HG03565 (cell line): ENCODE data around the gene EIF6.
"Not testable (repeated sequence)": the region's sequence is repeated elsewhere in the genome, so short reads cannot be mapped to it uniquely, and the experiment has no call there.

Experiments used
- ATAC-seq: cut with Tn5 transposase; IDR thresholded peaks from one replicate; pipeline ENCODE4 v1.9.1; 2021; ENCODE audit warnings: mild to moderate bottlenecking, moderate library complexity; ENCODE audit not compliant: unreplicated experiment

The EIF6 gene

DNA sequence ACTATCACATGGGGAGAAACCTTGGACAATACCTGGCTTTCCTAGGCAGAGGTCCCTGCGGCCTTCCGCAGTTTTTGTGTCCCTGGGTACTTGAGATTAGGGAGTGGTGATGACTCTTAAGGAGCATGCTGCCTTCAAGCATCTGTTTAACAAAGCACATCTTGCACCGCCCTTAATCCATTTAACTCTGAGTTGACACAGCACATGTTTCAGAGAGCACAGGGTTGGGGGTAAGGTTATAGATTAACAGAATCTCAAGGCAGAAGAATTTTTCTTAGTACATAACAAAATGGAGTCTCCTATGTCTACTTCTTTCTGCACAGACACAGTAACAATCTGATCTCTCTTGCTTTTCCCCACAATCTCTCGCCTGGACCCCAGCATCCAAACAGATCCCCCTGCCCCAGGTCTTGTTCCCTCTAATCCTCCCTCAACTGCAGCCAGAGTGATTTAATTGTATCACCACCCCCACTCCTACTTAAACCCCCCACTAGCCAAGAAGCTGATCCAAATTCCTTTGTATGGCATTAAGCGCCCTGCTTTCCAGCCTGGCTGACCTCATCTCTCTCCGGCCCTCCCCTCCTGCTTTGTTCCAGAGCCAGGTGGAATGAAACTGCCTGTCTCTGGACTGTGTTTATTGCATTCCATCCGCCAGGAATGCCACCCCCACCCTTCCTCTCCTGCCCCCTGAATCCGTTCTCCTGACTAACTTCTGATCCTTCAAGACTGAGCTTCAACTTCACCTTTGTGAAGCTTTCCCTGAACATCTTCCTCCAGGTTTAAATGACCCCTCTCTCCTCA, 21.6 kb downstream of the EIF6 start:
- ATAC-seq, result not testable (repeated sequence)

DNA sequence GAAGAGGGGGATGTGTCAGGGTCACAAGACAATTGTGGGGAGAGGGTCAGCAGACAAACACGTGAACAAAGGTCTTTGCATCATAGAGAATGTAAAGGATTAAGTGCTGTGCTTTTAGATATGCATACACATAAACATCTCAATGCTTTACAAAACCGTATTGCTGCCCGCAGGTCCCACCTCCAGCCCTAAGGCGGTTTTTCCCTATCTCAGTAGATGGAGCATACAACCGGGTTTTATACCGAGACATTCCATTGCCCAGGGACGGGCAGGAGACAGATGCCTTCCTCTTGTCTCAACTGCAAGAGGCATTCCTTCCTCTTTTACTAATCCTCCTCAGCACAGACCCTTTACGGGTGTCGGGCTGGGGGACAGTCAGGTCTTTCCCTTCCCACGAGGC, 22.3 kb downstream of the EIF6 start:
- ATAC-seq, result not testable (repeated sequence)

DNA sequence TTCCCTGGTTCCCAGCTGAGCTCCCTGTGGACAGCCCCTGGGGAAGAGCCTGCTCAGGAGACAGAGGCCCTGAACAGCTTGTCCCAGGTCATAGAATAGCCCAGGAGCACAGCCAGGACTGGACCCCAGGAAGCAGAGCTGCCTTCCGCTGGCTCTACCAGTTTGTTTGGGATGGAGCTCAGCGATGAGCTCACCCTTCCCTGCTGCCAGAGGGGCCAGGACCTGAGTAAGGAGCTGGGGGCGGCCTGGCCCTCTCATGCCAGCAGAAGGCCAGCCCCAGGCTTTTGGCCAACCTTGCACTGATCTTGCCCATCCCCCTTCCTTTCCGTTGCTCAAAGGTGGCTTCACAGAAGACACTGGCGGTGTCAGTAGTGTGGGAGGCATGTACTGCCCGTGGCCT, 24.1 kb downstream of the EIF6 start:
- no peak for ATAC-seq

DNA sequence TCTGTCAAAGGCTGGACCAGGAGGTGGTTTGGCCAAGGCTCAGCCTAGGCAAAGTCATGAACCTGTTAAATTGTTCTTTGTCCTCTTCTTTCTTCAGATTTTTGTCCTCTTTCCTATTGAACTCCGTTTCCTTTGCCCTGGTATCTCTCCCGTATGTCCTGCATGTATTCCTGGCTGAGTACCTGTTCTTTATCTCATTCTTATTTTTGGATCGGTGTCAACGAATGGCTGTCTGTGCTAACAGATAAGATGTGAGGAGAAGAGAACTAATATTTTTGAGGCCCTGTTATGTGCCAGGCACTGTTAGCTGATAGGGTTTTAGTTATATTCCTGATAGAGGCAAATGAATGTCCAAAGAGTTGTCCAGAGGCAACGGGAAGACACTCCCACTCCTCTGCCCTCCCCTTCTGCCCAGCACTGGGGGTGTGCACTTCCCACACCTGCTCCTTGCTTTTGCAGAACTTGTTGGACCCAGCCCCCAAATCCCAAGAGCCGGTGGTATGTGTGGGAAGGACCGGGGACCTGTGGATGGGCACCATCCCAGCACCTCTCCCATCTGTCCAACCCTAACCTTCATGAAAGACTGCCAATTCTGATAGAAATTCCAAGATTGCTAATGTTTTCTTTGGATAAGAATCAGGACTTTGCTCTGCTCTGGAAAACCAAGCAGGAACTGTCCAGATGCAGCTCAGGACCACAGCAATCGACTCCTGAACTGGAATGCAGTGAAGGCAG, 27.2 kb downstream of the EIF6 start:
- ATAC-seq, result no peak

DNA sequence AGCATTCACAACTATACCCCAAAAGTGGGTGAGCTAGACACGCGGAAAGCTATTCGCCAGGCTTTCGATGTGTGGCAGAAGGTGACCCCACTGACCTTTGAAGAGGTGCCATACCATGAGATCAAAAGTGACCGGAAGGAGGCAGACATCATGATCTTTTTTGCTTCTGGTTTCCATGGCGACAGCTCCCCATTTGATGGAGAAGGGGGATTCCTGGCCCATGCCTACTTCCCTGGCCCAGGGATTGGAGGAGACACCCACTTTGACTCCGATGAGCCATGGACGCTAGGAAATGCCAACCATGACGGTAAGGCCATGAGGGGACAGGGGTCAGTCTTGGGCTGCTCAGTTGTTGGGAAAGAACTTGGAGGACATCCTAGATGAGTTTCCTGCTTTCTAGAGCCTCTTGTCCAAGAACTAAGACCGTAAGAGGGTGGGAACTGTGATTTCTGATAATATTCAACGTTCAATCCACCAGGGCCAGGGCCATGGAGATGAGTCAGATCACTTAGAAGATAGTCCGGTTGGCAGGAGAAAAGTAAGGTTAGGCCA, 30.0 kb downstream of the EIF6 start:
- no peak for ATAC-seq

DNA sequence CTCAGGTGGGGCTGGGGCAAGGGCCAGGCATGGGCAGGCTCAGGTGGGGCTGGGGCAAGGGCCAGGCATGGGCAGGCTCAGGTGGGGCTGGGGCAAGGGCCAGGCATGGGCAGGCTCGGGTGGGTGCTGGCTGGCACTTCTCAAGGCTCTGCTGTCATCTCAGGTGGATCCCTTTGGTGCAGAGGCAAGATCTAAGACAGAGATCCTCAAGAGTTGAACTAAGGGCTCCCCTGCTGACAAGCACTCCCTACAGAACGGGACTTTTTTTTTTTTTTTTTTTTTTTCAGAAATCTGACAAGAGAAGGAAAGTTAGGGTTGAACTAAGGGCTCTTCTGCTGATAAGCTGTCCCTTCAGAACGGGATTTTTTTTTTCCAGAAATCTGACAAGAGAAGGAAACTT, 31.6 kb downstream of the EIF6 start:
- no peak for ATAC-seq

DNA sequence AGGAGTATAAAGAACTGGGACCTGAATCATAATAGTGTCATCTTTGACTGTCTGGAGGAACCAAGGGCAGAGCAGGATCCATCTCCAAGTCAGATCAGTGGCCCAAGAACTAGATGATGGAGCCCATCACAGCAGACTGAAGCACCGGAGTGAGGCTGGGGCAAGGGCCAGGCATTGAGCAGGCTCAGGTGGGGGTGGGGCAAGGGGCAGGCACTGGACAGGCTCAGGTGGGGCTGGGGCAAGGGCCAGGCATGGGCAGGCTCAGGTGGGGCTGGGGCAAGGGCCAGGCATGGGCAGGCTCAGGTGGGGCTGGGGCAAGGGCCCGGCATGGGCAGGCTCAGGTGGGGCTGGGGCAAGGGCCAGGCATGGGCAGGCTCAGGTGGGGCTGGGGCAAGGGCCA, 32.0 kb downstream of the EIF6 start:
- ATAC-seq, result not testable (repeated sequence)

DNA sequence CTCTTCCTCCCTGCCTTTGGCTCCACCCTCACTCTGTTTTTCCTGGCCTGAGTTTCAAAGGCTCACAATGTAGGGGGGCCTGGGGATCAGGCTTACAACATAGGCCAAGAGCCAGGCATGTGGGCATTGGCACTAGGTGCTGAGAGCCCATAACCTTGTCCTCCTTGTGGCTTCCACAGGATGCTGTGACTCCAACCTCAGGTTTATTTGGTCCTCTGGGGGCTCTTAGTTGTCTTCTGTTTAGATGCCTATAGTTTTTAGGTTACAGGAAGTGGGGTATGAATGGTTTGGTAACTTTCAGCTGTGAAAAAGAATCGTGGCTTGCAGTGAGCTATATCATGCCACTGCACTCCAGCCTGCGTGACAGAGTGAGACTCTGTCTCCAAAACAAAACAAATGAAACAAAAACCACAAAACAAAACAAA, 32.5 kb downstream of the EIF6 start:
- peak; percentile 69 for ATAC-seq

DNA sequence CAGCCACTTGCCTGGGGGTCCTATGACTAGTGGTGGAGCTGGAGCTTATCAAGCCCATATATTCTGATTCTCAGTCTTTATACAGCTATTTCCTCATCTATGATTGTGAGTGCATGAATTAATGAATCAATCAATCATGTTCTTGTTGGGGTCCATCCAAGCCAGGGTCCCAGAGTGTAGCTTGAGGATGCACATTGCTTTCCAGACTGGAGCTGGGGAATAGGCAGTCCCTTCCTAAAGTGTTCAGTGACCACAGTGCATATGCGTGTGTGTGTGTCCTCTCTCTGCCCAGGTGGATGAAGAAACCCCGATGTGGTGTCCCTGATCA, 33.0 kb downstream of the EIF6 start:
- ATAC-seq, result no peak

DNA sequence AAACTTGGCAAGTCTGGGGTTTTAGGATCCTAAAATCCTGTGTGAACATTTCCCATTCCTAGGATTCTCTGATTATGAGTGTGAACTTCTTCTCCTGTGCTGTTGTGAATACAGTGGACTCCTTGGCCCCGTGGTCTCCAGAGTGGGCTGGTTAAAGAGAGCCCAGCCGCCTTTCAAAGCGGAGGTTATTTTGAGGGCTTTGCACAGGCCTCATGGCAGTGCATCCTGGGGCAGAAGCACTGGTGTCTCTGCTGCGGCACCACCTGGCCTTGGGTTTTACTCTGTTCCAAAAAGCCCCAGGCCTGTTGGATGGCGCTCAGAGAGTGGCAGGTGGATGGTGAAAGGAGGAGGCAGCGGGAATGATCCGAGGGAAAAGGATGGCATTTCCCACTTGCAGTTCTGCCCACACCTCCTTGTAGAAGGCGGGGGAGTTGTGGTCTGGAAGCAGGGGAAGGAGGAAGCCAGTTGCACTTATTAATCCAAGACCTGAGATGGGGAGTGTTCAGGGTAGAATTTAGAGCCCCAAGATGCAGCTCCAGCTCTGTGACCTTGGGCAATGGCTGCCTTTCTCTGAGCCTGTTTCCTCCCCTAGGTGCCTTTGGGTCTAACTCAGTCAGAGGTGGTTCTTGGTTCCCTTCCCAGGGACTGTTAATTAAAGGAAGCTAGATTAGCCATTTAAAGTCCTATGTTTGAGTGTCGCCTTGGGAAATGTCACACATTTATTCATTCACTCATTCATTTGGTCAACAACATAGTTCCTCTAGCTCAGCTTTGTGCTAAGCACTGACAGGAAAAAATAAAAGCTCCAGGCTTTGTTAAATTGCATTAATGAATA, 35.7 kb downstream of the EIF6 start:
- ATAC-seq, result no peak

DNA sequence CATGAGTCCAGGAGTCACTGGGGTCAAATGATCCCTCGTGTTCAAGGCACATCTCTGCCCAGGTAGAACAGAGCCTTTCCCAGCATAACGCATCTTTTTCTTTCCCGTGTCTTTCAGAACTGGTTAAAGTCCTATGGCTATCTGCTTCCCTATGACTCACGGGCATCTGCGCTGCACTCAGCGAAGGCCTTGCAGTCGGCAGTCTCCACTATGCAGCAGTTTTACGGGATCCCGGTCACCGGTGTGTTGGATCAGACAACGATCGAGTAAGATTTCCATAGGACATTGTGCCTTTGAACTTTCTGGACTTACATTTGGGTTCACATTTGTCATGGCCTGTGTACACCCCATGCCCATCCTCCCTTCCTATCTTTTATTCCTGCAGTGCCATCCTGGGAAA, 37.8 kb downstream of the EIF6 start:
- ATAC-seq, result no peak

DNA sequence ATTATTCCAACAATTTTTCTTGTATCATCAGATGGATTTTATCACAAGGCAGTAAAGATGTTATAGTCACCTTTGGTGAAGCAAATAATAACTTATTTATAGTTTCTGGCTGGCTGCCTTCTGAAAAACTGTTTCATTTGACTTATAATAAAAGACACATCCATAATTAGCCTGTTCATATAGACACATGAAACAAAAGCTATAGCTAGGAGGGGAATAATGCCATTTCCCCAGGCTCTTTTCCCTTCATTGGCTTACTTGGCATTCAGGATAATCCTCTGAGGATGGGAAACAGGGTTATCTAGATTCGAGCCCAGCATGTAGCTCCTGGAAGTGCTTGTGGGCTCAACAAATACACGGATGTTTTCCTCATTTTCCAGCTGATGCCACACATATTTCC, 40.6 kb downstream of the EIF6 start:
- ATAC-seq, result no peak

DNA sequence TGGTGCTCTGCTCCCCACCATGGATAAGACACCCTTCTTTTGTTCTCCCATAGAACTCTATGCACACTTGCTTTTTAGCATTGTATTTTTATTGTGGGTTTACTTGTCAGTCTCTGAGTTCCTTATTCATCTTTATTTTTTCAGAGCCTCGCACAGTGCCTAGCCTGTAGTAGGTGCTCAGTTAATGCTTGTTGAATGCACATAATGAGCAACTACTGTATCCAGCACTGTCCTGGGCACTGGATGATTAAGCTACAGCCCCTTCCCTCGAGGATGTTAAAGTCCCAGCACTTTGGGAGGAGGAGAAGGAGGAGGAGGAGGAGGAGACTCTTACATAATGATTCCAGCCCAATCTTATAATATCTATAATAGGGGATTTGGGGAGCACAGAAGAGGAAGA, 41.3 kb downstream of the EIF6 start:
- no peak for ATAC-seq

DNA sequence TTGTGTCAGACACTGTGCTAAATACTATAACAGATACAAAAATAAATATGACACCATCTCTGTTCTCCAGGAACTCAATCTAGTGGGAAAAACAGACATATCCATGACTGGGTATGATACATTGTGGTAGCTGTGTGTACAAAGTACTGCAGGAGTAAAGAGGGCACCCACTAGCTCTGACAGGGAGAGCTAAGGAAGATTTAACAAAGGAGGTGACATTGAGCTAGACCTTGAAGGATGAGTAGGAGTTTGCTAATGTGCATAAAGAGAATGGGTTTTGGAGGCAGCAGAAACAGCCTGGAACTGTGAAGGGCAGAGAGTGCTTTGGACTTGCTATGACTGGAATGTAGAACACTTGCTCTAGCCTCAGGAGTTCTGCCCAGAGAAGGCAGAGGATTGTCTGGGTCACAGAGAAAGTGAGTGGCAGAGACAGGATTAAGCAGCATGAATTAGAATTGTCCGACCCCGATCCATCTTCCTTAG, 43.7 kb downstream of the EIF6 start:
- ATAC-seq, result no peak

DNA sequence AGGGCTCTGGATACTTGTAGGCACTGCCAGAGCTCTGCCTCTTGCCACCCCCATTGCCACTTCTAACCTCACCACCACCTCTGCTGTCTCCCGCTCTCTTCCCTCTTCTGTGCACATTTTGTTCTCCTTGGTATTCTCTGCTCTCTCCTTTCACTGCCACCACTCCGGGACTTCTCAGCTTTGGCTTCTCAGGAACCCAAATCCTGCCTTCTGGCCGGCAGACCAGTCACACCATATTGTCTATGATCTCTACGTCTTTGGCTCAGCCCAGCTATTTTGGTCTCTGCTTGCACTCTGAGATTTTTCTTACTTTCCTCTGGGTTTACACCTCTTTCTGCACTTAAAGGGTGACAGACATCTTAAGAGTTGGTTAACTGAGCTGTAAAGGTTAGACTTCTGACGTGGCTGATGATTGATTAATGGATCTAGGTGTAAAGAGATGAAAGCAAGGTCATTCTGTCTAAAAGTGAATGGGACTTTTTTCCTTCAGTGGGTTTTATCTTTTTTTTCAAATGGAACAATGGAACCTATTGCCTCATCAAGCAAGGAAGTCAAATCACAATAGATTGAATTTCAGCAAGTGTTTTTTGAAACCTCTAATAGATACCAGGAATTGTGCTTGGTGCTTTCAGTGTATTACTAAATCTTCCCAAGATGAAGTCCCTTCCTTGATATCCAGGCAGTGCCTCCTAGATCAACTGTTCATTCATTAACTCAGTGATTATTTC, 44.3 kb downstream of the EIF6 start:
- no peak for ATAC-seq

DNA sequence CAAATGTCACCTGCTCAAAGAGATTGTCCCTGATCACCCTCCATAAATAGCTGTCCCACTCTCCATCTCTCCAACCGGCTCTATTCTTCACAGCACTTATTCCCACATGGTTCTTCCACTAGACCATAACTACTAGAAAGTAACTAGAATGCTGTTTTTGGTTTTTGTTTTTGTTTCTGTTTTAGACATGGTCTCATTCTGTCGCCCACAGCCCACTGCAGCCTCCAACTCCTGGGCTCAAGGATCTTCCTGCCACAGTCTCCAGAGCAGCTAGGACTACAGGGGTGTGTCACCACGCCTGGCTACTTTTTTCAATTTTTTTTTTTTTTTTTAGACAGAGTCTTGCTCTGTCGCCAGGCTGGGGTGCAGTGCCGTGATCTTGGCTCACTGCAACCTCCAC, 45.8 kb downstream of the EIF6 start:
- ATAC-seq, result no peak

DNA sequence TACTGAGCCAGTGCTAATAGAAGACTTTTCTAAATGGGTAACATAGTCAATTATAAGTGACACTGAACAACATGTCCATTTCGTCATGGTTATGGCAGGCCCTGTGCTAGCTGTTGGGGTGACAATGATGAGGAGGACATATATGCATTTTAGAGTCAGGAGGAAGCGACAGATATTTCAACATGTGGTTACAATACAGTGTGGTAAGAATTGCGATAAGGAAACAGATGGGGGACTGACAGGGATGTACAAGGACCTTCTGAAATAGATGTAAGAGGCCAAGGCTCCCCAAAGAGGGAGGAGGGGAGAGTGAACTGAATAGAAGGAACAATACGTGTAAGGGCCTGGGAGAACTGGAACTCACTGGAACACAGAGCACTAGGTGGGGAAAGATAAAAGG, 46.4 kb downstream of the EIF6 start:
- ATAC-seq, result no peak

DNA sequence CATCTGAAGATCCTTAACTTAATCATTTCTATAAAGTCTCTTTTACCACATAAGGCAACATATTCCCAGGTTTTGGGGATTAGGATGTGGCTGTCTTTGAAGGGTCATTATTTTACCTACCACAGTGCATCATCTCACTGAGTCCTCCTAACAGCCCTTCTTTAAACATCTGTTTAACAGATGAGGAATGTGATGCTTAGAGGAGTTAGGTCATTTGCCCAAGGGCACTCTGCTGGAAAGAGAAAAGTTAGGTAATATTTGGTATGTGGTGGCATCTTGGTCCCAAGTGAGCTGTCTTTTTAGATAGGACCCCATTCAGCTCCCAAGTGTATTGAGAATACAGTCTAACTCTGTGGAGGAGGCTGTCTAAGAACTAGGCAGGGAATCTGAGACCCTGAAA, 47.1 kb downstream of the EIF6 start:
- ATAC-seq, result no peak

DNA sequence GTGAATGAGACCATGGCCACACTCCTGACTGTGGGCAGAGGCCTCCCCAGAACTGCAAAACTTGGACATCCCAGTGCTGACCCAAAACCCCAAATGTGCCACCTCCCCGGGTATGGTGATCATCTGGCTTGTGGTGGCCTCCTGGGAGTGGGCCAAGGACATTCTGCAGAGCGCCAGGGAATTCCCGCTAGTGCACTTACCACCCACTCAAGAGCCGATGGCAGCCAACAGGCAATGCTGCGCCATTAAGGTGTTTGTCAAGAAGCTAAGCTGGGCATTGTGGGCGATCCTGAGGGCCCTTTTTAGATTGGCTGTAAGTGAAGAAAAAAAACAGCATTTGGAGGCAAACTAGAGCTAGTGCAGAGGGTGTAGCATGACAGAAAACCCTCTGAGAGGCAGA, 48.7 kb downstream of the EIF6 start:
- no peak for ATAC-seq

DNA sequence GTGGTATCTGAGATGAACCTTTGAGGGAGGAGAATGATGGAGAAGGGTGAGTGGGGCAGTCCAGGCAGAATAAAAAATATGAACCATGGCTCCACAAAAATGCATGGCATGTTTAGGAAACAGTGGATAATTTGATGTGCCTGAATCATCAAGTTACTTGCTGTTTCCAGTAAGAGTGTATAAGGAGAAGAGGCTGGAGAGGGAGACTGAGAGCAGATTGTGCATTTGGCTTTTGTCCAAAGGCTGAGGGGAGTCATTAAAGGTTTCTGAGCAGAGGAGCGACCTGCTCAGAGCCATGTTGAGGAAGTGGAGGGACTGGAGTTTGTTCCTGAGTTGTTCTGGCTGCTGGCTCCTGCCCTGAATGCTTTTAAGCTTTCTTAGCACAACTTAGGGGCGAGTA, 52.0 kb downstream of the EIF6 start:
- no peak for ATAC-seq
